Panc1 (cell line): ENCODE data around the gene DIP2C. TPM values are rescaled to one million over a fixed set of nuclear protein-coding genes. Genes with fewer than 3 reads are reported as not detected.

Source experiments
- ATAC-seq: fragments of 200-7000 bp; cut with Tn5 transposase; 2 replicates; pipeline ENCODE4 v1.9.1; 2020; ENCODE audit warnings: mild to moderate bottlenecking, moderate library complexity
- BruUV-seq: library from RNA; stranded (reverse); fragments of 400-500 nt; replicated peaks from 2 replicates; lab custom pipeline; 2021; lab: Mats Ljungman, UMichigan
- CTCF ChIA-PET: fragments of 300-600 bp; sonication (Branson Sonifier 250); formaldehyde crosslinking; loops from one replicate; lab custom pipeline; 2022; ENCODE audit warnings: antibody characterized with exemption; lab: Charles Lee
- POLR2A ChIA-PET: fragments of 300-600 bp; sonication (Branson Sonifier 250); formaldehyde crosslinking; loops from one replicate; lab custom pipeline; 2022; ENCODE audit warnings: antibody characterized with exemption; lab: Charles Lee
- DNase-seq: peaks from one replicate; pipeline ENCODE4 v3.0.0-alpha.2; 2010; ENCODE audit warnings: low read depth, low spot score
- H3K27ac ChIP-seq: 2 replicates; pipeline ENCODE4 v1.5.1; 2011; ENCODE audit warnings: mild to moderate bottlenecking, low read length, inconsistent platforms
- H3K27me3 ChIP-seq: fragments of 200-500 bp; sonication (Bioruptor generic); 2 replicates; pipeline ENCODE4 v1.6.0; 2014; ENCODE audit warnings: low read length, inconsistent platforms; ENCODE audit not compliant: control insufficient read depth, insufficient read depth
- H3K36me3 ChIP-seq: fragments of 200-500 bp; sonication (Bioruptor generic); 2 replicates; pipeline ENCODE4 v1.5.1; 2014; ENCODE audit warnings: inconsistent platforms, mild to moderate bottlenecking, low read length, moderate library complexity; ENCODE audit not compliant: control insufficient read depth, insufficient read depth
- H3K4me1 ChIP-seq: 2 replicates; pipeline ENCODE4 v1.5.1; 2011; ENCODE audit warnings: inconsistent platforms, mild to moderate bottlenecking, low read length, moderate library complexity; ENCODE audit not compliant: control insufficient read depth, insufficient read depth
- H3K4me3 ChIP-seq, 2 experiments: 2 replicates each; pipeline ENCODE4 v1.5.1; 2011 to 2012; ENCODE audit warnings: low read depth in 2 of 2, low read length in 2 of 2, mild to moderate bottlenecking in 2 of 2, inconsistent platforms in 1 of 2, moderate library complexity in 1 of 2
- H3K9me3 ChIP-seq: fragments of 200-500 bp; sonication (Bioruptor generic); 2 replicates; pipeline ENCODE4 v1.5.1; 2014; ENCODE audit warnings: low read depth, mild to moderate bottlenecking, inconsistent platforms, low read length, moderate library complexity; ENCODE audit not compliant: control insufficient read depth, insufficient read depth
- CTCF ChIP-seq: fragments of 450-650 bp; IDR thresholded peaks from 2 replicates; pipeline ENCODE4 v1.5.1; 2017; ENCODE audit warnings: mild to moderate bottlenecking
- POLR2AphosphoS5 ChIP-seq: IDR thresholded peaks from 2 replicates; pipeline ENCODE4 v1.6.1; 2012; ENCODE audit warnings: mild to moderate bottlenecking, low read depth, low read length, moderate library complexity
- REST ChIP-seq, 2 experiments: IDR thresholded peaks; 2 replicates each; pipeline ENCODE4 v1.6.1; 2011 to 2012; ENCODE audit warnings: low read depth in 2 of 2, control low read depth in 1 of 2, low read length in 1 of 2, mild to moderate bottlenecking in 1 of 2, moderate library complexity in 1 of 2; ENCODE audit not compliant: insufficient read depth in 1 of 2
- SIN3A ChIP-seq: IDR thresholded peaks from 2 replicates; pipeline ENCODE4 v1.6.1; 2012; ENCODE audit warnings: low read depth, mild to moderate bottlenecking, low read length, moderate library complexity, borderline replicate concordance; ENCODE audit not compliant: insufficient read depth
- TCF7L2 ChIP-seq: IDR thresholded peaks from 2 replicates; pipeline ENCODE4 v1.6.1; 2011; ENCODE audit warnings: mild to moderate bottlenecking, low read depth, low read length, inconsistent platforms
- in situ Hi-C: cut with HindIII; loops from 2 replicates; pipeline ENCODE4 v1.10.0; 2016; ENCODE audit warnings: low sequenced_read_pairs, low pct_unique_long_range_greater_than_20kb
- intact Hi-C: fragments of 100-400 bp; cut with micrococcal nuclease; formaldehyde crosslinking; loops from one replicate; pipeline ENCODE4 v1.10.0; 2022; ENCODE audit not compliant: unreplicated experiment
- total RNA-seq: library from RNA; stranded (reverse); gene quantifications from one replicate; pipeline ENCODE4 v1.2.1, GENCODE V29; 2021; ENCODE audit not compliant: unreplicated experiment

Gene DIP2C
- total RNA-seq, 1 experiment from 2014 or later: 13.2 TPM

- CTCF ChIA-PET: no interaction called here
These were observed 383.3 kb downstream of the DIP2C start for GRCh38 chr10:306007-306674.

GRCh38 chr10:305034-305433 lies 384.4 kb downstream of the DIP2C start:
- Histone ChIP-seq H3K9me3 (no peaks in the 10 kb centered on the region), H3K4me3 (no peak overlapping the region), H3K36me3 (no peaks in the 10 kb centered on the region), H3K27ac (no peak overlapping the region), H3K27me3 (no peaks in the 10 kb centered on the region), H3K4me1 (no peaks in the 10 kb centered on the region)
- DNase-seq (no peak), ATAC-seq (no peak)
- ChIA-PET CTCF (no interaction called here), POLR2A (no interaction called here)
- intact Hi-C loops: no loop called here
- no peak for TF ChIP-seq REST (IDR thresholded peaks at IDR 0.05; ENCODE audit: insufficient read depth in 1 of 2, low read depth in 2 of 2, low read length in 1 of 2)
- TF ChIP-seq POLR2AphosphoS5: no peak
- TF ChIP-seq TCF7L2: no peak
- no peak for TF ChIP-seq SIN3A
- TF ChIP-seq CTCF: no peak
- in situ Hi-C loops: no loop called here
- BruUV-seq: no TSS peak

More at GRCh38 chr10:306007-306674, 383.3 kb downstream of the DIP2C start:
- H3K4me1 ChIP-seq: no peaks in the 10 kb centered on the region
- H3K9me3 ChIP-seq: no peaks in the 10 kb centered on the region
- no peaks in the 10 kb centered on the region for H3K36me3 ChIP-seq
- no peak for ATAC-seq
- no peak for TF ChIP-seq POLR2AphosphoS5
- no peak for TF ChIP-seq TCF7L2
- TF ChIP-seq CTCF: no peak
- TF ChIP-seq SIN3A: no peak
- TF ChIP-seq REST (IDR thresholded peaks at IDR 0.05; ENCODE audit: insufficient read depth in 1 of 2, low read depth in 2 of 2, low read length in 1 of 2): no peak
- POLR2A ChIA-PET: no interaction called here
- no TSS peak for BruUV-seq
- intact Hi-C loops (no loop called here), in situ Hi-C loops (no loop called here)
- H3K27me3 ChIP-seq: no peaks in the 10 kb centered on the region
- DNase-seq: no peak
- H3K27ac ChIP-seq: no peak overlapping the region
- H3K4me3 ChIP-seq: no peak overlapping the region
